ENCODE data around the gene MRPS34.

MRPS34 gene

DNA sequence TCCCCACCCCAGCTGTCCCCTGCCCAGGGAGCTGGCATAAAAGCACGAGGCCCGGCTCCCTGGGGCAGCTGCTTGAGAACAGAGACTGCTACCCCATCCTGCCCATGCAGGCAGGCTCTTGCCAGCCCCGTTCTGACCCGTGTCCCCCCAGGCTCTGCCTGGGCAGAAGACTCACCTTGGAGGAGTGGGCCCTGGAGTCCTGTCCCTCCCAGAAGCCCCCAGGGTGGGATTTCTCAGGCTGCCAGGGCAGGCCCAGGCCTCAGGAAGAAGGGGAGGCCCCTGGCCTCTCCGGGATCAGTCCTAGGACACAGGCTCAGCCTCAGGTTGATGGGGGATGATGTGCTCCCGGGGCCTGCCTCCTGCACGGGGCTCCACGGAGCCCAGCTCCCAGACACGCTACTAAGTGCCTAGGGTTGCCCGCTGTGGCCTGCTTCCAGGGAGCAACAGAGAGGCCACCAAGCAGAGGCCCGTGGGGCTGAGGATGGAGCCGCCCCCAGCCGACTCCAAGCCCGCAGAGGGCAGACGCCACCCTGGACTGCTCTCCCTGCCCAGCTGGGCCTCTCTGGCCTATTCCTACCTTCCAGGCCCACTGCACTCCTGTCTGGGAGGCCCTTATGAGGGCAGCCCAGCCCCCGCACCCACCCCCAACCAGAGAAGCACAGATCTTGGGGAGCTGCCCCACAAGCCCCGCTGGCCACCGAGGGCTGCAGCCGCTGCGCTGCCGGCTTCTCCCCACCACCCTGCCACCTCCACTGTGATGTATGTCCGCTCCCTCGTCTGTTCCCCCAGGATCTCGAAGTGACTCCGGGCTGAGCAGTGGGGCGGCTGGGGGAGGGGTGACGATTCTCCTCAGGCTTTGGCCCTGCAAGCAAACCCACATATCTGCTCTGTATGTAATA, 3.3 kb downstream of the MRPS34 start:
- DNase-seq (ENCODE audit: low read depth), result no peak

DNA sequence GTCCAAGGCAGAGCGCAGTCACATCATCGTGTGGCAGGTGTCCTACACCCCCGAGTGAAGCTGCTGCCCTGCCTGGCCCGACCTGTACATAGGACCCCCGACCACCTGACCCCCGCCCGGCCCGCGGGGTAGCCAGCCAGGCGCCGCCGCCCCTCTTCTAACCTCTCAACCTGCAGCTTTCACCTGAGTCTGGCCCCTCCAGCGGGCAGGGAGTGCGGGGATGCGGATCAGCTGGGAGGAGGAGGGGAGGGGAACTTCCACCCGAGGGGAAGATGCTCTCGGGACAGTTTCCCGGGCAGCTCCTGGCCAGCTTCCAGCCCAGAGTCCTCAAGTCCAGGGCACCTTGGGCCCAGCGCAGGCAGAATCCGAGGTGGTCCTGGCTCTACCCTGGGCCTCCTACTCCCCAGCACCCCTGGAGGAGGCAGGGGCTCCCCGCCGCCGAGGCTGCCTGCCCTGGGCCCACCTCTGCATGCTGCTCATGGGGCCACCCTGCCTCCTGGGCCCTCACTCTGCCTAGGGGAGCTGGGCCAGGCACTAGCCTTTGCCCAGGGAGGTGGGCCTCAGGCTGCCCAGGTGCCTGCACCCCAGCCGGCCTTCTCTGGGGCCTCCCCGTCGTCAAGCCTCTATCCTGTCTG, 4.0 kb downstream of the MRPS34 start:
- no peak for DNase-seq (ENCODE audit: low read depth)

DNA sequence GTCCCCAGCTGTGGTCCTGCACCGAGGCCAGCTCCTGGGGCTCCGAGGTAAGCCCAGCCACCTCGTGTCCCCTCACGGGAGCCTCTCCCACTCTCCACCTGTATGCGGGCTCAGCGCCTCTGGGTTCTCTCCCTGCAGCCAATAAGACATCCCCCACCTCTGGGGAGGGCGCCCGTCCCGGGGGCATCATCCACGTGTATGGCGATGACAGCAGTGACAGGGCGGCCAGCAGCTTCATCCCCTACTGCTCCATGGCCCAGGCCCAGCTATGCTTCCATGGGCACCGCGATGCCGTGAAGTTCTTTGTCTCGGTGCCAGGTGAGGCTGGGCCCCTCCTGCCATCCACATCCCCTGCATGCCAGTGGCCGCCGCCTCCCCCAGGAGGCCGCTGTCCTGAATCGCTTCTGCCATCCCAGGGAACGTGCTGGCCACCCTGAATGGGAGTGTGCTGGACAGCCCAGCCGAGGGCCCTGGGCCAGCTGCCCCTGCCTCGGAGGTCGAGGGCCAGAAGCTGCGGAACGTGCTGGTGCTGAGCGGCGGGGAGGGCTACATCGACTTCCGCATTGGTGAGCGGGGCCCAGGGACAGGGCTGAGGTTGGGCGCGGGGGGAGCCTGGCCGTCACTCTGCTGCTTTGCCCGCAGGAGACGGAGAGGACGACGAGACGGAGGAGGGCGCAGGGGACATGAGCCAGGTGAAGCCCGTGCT, 4.7 kb downstream of the MRPS34 start:
- no peak for DNase-seq (ENCODE audit: low read depth)

DNA sequence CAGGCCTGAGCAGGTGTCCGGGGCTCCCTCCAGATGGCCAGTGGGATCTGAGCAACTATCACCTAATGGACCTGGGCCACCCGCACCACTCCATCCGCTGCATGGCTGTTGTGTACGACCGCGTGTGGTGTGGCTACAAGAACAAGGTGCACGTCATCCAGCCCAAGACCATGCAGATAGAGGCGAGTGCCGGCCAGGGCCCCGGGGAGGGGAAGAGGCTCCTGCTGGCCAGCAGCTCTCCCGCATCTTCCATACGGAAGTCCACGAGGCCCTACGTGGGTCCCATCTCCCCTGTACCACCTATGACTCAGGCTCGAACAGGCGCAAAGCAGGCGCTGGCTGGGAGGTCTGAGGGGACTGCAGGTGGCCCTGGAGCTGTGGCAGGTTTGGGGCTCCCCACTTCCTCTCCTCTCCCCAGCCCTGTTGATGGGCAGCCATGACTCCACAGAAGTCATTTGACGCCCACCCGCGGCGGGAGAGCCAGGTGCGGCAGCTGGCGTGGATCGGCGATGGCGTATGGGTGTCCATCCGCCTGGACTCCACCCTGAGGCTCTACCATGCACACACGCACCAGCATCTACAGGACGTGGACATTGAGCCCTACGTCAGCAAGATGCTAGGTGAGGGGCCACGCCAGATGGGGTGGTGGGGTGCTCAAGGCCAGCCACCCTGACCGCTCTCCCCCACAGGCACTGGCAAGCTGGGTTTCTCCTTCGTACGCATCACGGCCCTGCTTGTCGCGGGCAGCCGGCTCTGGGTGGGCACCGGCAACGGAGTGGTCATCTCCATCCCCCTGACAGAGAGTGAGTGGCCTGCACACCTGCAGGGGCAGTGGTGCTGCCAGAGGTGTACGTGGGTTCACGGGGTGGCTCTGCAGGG, 5.6 kb downstream of the MRPS34 start:
- DNase-seq (ENCODE audit: low read depth), result no peak

DNA sequence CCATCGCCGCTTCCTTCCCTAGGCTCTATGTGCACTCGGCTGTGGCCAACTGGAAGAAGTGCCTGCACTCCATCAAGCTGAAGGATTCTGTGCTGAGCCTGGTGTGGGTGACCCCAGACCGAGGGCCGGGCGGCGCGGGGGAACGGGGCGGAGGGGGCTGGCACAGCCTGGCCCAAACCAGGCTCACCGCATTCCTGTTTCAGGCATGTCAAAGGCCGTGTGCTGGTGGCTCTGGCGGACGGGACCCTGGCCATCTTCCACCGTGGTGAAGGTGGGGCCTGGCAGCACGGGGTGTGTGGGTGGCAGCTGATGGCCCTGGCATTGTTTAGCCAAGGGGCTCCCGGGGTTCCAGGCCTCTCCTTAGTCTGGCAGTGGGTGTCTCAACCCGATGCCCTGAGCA, 6.2 kb downstream of the MRPS34 start:
- no peak for DNase-seq (ENCODE audit: low read depth)

DNA sequence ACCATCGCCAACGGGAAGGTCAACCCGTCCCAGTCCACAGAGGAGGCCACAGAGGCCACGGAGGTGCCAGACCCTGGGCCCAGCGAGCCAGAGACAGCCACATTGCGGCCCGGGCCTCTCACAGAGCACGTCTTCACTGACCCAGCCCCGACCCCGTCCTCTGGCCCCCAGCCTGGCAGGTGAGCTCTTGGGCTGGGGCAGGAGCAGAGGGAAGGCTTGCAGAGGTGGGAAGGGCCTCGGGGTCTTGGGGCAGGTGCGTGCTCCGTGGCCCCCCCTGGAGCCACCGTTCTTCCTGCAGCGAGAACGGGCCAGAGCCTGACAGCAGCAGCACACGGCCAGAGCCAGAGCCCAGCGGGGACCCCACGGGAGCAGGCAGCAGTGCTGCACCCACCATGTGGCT, 6.7 kb downstream of the MRPS34 start:
- DNase-seq (ENCODE audit: low read depth), result no peak

DNA sequence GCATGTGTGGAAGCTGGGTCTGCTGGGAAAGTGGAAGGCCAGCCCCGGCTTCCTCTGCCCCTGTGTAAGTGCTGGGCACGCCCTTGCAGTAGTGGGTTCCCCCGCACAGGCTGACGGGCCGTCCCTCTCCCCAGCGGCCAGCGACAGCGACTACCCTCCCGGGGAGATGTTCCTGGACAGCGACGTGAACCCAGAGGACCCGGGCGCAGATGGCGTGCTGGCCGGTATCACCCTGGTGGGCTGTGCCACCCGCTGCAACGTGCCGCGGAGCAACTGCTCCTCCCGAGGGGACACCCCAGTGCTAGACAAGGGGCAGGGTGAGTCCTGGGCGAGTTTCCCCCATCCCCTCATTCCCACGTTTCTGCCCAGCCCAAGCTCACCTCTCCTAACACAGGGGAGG, 7.1 kb downstream of the MRPS34 start:
- no peak for DNase-seq (ENCODE audit: low read depth)

DNA sequence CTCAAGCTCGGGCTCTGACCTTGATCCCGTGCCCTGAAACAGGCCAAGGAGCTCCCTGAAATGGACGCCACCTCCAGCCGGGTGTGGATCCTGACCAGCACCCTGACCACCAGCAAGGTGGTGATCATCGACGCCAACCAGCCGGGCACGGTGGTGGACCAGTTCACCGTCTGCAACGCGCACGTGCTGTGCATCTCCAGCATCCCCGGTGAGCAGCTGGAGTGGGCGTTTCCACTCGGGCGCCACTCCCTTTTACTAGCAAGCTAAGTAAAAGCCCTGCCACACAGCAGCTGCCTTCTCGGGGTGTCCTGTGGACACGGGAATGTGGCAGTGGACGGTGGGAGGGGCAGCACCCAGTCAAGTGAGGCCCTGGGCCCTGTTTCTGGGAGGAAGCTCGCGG, 8.0 kb downstream of the MRPS34 start:
- no peak for DNase-seq (ENCODE audit: low read depth)

DNA sequence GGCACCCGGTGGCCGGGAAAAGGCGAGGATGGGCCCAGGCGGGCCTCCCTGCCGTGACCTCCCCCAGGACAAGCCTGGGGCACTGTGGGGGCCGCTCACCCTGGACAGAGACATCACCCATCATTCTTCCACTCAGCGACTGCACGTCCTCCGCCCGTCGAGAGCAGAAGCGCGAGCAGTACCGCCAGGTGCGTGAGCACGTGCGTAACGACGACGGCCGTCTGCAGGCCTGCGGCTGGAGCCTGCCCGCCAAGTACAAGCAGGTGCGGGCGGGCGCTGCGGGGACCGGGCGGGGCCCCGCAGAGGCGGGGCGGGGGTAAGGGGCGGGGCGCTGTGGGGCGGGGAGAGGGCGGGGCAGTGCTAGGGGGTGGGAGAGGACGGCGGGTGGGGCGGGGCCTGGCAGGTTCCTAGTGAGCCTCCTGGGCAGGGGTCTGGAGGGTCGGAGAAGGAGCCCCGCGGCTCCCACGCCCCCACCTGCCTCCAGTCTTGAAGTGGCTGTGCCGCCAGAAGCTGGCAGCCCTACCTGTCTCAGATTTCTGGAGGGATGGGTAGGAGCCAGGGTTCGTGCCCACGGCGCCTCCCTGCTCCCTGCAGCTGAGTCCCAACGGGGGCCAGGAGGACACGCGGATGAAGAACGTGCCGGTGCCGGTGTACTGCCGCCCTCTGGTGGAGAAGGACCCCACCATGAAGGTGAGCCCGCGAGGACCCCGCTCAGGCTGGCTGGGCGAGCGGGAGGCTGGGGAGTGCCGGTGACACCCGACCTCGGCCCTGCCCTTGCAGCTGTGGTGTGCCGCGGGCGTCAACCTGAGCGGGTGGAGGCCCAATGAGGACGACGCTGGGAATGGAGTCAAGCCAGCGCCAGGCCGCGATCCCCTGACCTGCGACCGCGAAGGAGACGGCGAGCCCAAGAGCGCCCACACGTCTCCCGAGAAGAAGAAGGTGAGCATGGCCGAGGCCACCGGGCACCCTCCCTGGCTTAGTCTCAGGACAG, 9.1 kb downstream of the MRPS34 start:
- DNase-seq (ENCODE audit: low read depth), result no peak

DNA sequence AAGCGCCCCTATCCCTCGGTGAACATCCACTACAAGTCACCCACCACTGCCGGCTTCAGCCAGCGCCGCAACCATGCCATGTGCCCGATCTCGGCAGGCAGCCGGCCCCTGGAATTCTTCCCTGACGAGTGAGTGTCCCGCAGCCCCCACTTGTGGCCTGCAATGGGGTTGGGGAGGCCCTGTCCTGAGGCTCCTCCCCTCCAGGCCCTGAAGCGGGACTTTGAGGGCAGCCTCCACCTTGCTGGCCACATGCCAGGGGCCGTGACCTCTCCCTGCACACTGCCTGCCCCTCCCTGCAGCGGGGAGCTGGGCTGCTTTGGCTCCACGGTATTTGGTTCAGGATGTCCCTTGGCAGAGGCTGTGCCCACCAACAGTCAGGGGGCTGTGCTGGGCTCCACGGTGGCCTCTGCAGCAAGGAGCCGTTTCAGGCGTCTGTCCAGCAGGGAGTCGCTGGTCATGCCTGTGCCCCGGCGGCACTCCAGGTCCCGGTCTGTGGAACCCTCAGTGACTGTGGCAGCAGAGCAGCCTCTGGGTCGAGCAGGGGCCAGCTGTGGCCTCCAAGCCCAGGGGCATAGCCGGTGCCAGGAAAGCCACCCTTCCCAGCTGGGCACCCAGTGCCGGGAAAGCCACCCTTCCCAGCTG, 9.9 kb downstream of the MRPS34 start:
- DNase-seq (ENCODE audit: low read depth), result no peak

DNA sequence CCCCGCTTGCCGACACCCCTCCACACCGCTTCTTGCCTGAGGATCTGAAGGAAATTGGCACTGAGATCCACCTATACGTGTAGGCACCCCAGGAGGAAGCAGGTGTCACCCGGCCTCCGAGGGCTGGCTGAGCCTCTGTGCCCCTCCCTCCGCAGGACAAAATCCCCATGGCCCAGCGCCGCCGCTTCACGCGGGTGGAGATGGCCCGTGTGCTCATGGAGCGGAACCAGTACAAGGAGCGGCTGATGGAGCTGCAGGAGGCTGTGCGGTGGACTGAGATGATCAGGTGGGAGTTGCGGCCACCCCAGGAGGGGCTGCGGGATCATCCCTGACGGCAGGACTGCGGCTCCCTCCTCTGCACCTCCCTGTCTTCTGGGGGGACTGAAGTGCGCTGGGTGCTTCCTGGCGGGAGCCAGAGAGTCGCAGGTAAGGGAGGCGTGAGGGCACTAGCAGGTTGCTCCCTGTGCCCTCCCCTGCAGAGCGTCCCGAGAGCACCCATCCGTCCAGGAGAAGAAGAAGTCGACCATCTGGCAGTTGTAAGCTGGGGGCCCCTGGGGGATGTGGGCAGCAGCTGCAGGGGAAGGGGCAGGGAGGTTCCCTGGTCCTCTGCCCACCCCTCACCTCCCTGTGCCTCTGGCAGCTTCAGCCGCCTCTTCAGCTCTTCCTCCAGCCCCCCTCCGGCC, 10.6 kb downstream of the MRPS34 start:
- no peak for DNase-seq (ENCODE audit: low read depth)

DNA sequence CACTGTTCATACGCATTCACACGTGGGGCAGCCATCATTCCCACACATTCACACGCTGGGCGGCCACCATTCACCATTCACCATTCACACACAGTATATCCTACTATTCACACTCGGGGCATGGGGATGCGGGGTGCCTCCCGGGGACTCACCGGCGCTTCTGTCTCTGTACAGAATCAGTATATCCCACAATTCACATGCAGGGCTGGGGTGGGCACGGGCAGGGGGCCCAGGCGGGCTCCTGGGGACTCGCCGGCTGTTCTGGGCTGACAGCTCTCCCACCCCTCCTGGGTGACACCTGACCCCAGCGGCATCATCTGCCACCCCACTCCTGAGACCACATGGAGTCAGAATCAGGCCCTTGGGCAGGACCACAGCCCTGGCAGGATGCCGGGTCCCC, 11.2 kb downstream of the MRPS34 start:
- DNase-seq (ENCODE audit: low read depth), result no peak

DNA sequence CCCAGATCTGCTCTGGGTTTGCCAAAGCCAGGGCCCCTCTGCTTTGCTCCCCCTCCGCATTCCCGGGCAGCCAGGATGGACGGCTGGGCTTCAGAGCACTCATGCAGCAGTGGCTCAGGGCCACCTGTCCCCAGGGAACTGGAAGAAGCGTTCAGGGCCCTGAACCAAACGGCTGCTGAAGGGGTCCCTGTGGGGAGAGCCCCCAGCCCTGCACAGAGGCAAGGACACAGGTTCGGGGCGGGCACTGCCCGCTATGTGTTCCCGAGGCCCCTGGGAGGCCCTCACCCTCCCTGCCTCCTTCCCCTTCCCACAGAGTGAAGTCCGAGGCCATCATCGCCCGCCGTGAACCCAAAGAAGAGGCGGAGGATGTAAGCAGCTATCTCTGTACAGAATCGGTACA, 12.0 kb downstream of the MRPS34 start:
- no peak for DNase-seq (ENCODE audit: low read depth)

DNA sequence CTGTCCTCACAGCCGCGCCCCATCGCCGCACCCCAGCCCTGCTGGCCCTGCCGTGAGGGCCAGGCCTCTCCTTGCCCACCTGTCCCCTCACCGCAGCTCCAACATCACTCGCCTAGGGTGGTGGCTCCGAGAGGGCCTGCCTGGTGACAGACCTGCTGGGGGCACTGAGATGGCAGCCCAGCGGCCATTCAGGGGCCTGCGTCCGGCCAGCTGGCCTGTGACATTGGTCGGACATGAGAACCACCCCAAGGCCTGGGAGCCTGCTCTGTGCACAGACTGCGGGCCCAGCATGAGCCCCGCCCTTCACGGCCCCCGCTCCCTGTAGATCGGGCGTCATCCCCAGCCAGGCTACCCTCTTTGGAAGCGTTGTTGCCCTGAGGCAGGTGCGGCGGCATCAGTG, 13.4 kb downstream of the MRPS34 start:
- no peak for DNase-seq (ENCODE audit: low read depth)

DNA sequence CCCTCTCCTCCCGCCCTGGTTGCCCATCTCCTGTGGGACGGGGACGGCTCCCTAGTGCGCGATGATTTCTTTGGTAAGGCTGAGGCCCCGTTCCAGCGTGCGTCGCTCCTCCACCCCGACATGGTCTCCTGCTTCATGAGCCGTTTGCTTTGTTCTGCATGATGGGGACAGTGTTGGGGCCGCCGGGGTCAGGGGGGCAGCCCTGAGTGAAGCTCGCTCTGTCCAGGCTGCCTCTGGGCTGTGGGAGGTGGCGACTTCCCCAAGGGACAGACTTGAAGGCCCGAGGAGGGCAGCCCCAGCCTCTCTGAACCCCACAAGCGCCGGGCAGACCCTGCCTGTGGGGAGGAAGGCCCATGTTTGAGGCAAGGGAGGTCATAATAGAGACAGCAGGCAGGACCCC, 14.0 kb downstream of the MRPS34 start:
- no peak for DNase-seq (ENCODE audit: low read depth)

DNA sequence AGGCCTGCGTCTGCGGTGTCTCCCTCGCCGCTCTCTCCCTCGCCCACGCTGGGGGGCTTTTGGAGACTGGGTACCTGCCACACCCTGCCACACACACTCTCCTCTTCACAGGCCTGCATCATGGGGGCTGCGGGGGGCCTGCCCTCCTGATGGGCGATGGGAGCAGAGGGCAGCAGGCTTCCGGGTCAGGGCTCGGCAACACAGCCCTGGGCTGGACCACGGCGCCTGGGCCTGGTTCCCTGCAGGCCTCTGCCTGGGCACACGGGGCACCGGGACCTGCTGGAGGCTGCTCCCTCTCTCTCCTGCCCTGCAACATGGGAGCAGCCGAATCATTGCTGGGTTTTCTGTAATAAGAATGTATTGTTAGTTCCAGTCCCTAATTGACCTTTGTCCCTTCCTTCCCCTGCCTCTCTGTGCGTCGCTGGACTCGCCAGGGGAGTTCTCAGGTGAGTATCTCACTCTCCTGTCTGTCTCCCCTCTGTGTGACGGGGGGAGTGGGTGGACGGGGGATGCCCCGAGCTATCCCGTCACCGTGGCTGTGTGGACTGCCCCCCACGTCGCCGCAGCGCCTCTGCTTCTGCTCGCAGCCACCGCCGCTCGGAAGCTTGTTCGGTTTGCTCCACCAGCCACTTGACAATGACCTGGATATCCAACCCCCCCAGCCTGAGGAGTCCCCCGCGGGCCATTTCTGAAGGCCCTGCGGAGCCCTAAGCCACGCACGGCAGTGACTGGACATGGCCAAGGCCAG, 15.0 kb downstream of the MRPS34 start:
- no peak for DNase-seq (ENCODE audit: low read depth)

DNA sequence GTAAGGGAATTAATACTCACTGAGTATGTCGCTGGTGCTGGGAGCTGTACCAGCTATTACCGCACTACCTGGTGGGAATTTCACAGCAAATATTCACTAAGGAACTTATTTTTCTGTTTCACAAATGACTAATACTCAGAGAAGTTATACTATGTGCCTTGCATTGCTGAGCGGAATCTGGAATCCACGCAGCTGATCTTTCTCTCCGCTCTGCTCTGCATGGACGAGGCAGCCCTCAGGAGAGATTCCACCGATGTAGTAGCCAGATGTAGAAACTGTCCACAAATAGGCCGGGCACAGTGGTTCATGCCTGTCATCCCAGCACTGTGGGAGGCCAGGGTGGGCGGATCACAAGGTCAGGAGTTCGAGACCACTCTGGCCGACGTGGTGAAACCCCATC, 18.7 kb downstream of the MRPS34 start:
- no peak for DNase-seq (ENCODE audit: low read depth)

DNA sequence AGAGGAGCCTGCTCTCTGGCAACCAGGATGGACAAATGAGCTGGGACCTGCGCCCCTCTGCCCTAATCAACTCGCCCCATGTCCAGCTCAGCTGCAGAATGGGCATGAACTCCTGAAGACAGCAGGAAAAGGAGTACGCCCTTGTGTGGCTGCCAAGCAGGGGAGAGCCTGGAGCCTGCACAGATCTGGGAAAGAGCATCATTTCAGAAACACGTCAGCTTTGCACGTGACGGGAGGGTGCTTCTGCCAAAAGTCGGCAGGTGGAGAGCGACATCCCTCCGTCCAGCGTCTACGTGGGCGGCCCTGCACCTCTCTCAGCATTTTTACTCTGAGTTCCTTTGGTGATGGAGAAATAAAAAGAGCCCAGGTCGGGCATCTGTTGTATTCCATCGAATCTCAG, 20.1 kb downstream of the MRPS34 start:
- no peak for DNase-seq (ENCODE audit: low read depth)

DNA sequence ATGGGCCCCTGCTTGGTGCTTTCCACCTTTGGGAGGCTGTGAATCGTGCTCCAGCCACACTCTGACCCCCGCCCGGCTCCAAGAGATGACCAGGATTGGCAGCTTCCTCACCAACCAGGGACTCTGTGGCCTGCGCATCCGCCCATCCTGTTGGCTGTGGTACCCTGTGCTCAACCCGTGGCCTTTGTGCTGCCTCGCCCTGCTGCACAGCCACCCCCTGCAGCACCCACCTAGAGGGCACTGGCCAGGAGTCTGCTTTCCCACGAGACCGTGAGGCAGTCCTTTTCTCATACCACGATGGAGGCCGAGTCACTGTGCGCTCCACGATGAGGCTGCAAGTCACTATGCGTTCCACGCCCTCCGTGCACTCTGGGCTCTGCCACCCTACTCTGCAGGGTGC, 21.0 kb downstream of the MRPS34 start:
- no peak for DNase-seq (ENCODE audit: low read depth)

Measured in stimulated activated CD8-positive, alpha-beta memory T cell treated with anti-CD3 and anti-CD28 coated beads, Interleukin-12 subunit alpha, Interleukin-12 subunit beta, amount 100 ng/mL, for 1 hour (primary cell).